HG03159 (cell line): ENCODE results near the gene DYSF.

Experiments
- ATAC-seq: cut with Tn5 transposase; IDR thresholded peaks from one replicate; pipeline ENCODE4 v1.9.1; 2021; ENCODE audit warnings: mild to moderate bottlenecking, moderate library complexity; ENCODE audit not compliant: unreplicated experiment

DYSF gene

GRCh38 chr2:71714601-71715240 is 261.4 kb downstream of the DYSF start:
- ATAC-seq, result no peak

- ATAC-seq, result no peak
Observed at GRCh38 chr2:71715241-71715750, 261.9 kb downstream of the DYSF start.

- no peak for ATAC-seq
Observed at GRCh38 chr2:71715951-71716696, 262.8 kb downstream of the DYSF start.

GRCh38 chr2:71716697-71717624 is 263.6 kb downstream of the DYSF start:
- ATAC-seq, result no peak

GRCh38 chr2:71718686-71719085 is 265.3 kb downstream of the DYSF start:
- no peak for ATAC-seq

GRCh38 chr2:71719520-71720282 is 266.3 kb downstream of the DYSF start:
- ATAC-seq, result no peak

GRCh38 chr2:71720283-71720560 is 266.9 kb downstream of the DYSF start:
- no peak for ATAC-seq

GRCh38 chr2:71720596-71721361 is 267.4 kb downstream of the DYSF start:
- no peak for ATAC-seq

- no peak for ATAC-seq
Observed at GRCh38 chr2:71721362-71721665, 268.0 kb downstream of the DYSF start.

- ATAC-seq, result no peak
Observed at GRCh38 chr2:71721669-71722068, 268.3 kb downstream of the DYSF start.

- ATAC-seq, result no peak
Observed at GRCh38 chr2:71722286-71722685, 268.9 kb downstream of the DYSF start.

- ATAC-seq, result no peak
Observed at GRCh38 chr2:71724793-71725192, 271.4 kb downstream of the DYSF start.

- ATAC-seq, result no peak
Observed at GRCh38 chr2:71725836-71726235, 272.5 kb downstream of the DYSF start.

- ATAC-seq, result no peak
Observed at GRCh38 chr2:71727562-71727961, 274.2 kb downstream of the DYSF start.

GRCh38 chr2:71728036-71728435 is 274.7 kb downstream of the DYSF start:
- ATAC-seq, result no peak

GRCh38 chr2:71730785-71731383 is 277.5 kb downstream of the DYSF start:
- ATAC-seq, result no peak

- ATAC-seq, result no peak
Observed at GRCh38 chr2:71734620-71735019, 281.3 kb downstream of the DYSF start.

- ATAC-seq, result no peak
Observed at GRCh38 chr2:71735676-71736075, 282.3 kb downstream of the DYSF start.
